Neural cell (in vitro differentiated cells): ENCODE data around the gene ACAN. TPM values are rescaled to one million over a fixed set of nuclear protein-coding genes. Genes with fewer than 3 reads are reported as not detected.

Experiments
- H2AFZ ChIP-seq: fragments of 200-600, 300-800 bp; sonication (generic), shearing (Covaris generic); 2 replicates; pipeline ENCODE4 v1.6.0; 2014; ENCODE audit warnings: low read depth, mild to moderate bottlenecking, antibody characterized with exemption, low read length, moderate library complexity
- H3F3A ChIP-seq: fragments of 200-600 bp; shearing (Covaris generic); 2 replicates; pipeline ENCODE4 v1.6.1; 2016; ENCODE audit warnings: mild to moderate bottlenecking, moderate library complexity, mixed read lengths, antibody characterized with exemption, low read length; ENCODE audit not compliant: insufficient read depth, poor library complexity, severe bottlenecking
- H3K27ac ChIP-seq: fragments of 200-600, 300-800 bp; sonication (generic), shearing (Covaris generic); 2 replicates; pipeline ENCODE4 v1.5.1; 2014; ENCODE audit warnings: mild to moderate bottlenecking, low read length, moderate library complexity
- H3K27me3 ChIP-seq: fragments of 300-800, 200-600 bp; sonication (generic), shearing (Covaris generic); 2 replicates; pipeline ENCODE4 v1.6.0; 2014; ENCODE audit warnings: mild to moderate bottlenecking, low read depth, low read length, moderate library complexity; ENCODE audit not compliant: insufficient read depth
- H3K36me3 ChIP-seq: fragments of 300-800, 200-600 bp; sonication (generic), shearing (Covaris generic); 2 replicates; pipeline ENCODE4 v1.5.1; 2014; ENCODE audit warnings: mild to moderate bottlenecking, antibody characterized with exemption, low read length, moderate library complexity; ENCODE audit not compliant: insufficient read depth
- H3K4me2 ChIP-seq: fragments of 300-800, 200-600 bp; sonication (generic), shearing (Covaris generic); 2 replicates; pipeline ENCODE4 v1.6.0; 2014; ENCODE audit warnings: mild to moderate bottlenecking, low read length
- H3K4me3 ChIP-seq: fragments of 300-800, 200-600 bp; sonication (generic), shearing (Covaris generic); 2 replicates; pipeline ENCODE4 v1.5.1; 2014; ENCODE audit warnings: mild to moderate bottlenecking, low read length, moderate library complexity
- H3K79me2 ChIP-seq: fragments of 200-600 bp; shearing (Covaris generic); replicated peaks from 2 replicates; pipeline ENCODE4 v1.6.0; 2014; ENCODE audit warnings: mild to moderate bottlenecking, low read length, moderate library complexity; ENCODE audit not compliant: insufficient read depth
- H3K9ac ChIP-seq: fragments of 300-800, 200-600 bp; sonication (generic), shearing (Covaris generic); 2 replicates; pipeline ENCODE4 v1.6.1; 2016; ENCODE audit warnings: mild to moderate bottlenecking, low read length, mixed read lengths
- H3K9me2 ChIP-seq: fragments of 200-600 bp; shearing (Covaris generic); 2 replicates; pipeline ENCODE4 v1.6.1; 2016; ENCODE audit warnings: mild to moderate bottlenecking, low read length, mixed read lengths; ENCODE audit not compliant: insufficient read depth
- H3K9me3 ChIP-seq: fragments of 200-600, 300-800 bp; sonication (generic), shearing (Covaris generic); 2 replicates; pipeline ENCODE4 v1.6.1; 2016; ENCODE audit warnings: mild to moderate bottlenecking, mixed run types, low read length, moderate library complexity, mixed read lengths
- H4K20me1 ChIP-seq: fragments of 200-600 bp; shearing (Covaris generic); 2 replicates; pipeline ENCODE4 v1.6.1; 2016; ENCODE audit warnings: mild to moderate bottlenecking, mixed run types; ENCODE audit not compliant: insufficient read depth
- CTCF ChIP-seq: fragments of 450-650 bp; IDR thresholded peaks from 2 replicates; pipeline ENCODE4 v1.5.1; 2014; ENCODE audit warnings: antibody characterized with exemption, mild to moderate bottlenecking, moderate library complexity; ENCODE audit not compliant: poor library complexity, severe bottlenecking
- EP300 ChIP-seq: fragments of 450-650 bp; conservative IDR thresholded peaks from 2 replicates; pipeline ENCODE4 v1.6.1; 2014; ENCODE audit warnings: antibody characterized with exemption, mild to moderate bottlenecking, moderate library complexity; ENCODE audit not compliant: poor library complexity, severe bottlenecking
- EZH2 ChIP-seq: fragments of 200-600, 300-800 bp; shearing (Covaris generic), sonication (generic); IDR thresholded peaks from 2 replicates; pipeline ENCODE4 v1.6.1; 2014; ENCODE audit warnings: antibody characterized with exemption, low read length, borderline replicate concordance, mild to moderate bottlenecking; ENCODE audit not compliant: insufficient read depth, poor library complexity, severe bottlenecking
- MXI1 ChIP-seq: fragments of 450-650 bp; conservative IDR thresholded peaks from 2 replicates; pipeline ENCODE4 v1.6.1; 2014; ENCODE audit warnings: antibody characterized with exemption, mild to moderate bottlenecking; ENCODE audit not compliant: poor library complexity, severe bottlenecking
- POLR2AphosphoS5 ChIP-seq: IDR thresholded peaks from 2 replicates; pipeline ENCODE4 v1.6.1; 2012
- RAD21 ChIP-seq: fragments of 450-650 bp; conservative IDR thresholded peaks from 2 replicates; pipeline ENCODE4 v1.6.1; 2014; ENCODE audit warnings: antibody characterized with exemption, mild to moderate bottlenecking, moderate library complexity
- REST ChIP-seq: IDR thresholded peaks from 2 replicates; pipeline ENCODE4 v1.6.1; 2012; ENCODE audit warnings: borderline replicate concordance
- SMC3 ChIP-seq: fragments of 450-650 bp; conservative IDR thresholded peaks from 2 replicates; pipeline ENCODE4 v1.6.1; 2014; ENCODE audit warnings: antibody characterized with exemption, mild to moderate bottlenecking, moderate library complexity; ENCODE audit not compliant: poor library complexity
- TAF1 ChIP-seq: IDR thresholded peaks from 2 replicates; pipeline ENCODE4 v1.6.1; 2012; ENCODE audit warnings: low read depth
- polyA plus RNA-seq: library from polyadenylated mRNA; depleted of rRNA; stranded (reverse); fragments of >200 nt; gene quantifications from 2 replicates; pipeline ENCODE4 v1.2.3, GENCODE V29; 2014

Gene ACAN
- polyA plus RNA-seq, 1 donor from 2014 or later: not detected

DNA sequence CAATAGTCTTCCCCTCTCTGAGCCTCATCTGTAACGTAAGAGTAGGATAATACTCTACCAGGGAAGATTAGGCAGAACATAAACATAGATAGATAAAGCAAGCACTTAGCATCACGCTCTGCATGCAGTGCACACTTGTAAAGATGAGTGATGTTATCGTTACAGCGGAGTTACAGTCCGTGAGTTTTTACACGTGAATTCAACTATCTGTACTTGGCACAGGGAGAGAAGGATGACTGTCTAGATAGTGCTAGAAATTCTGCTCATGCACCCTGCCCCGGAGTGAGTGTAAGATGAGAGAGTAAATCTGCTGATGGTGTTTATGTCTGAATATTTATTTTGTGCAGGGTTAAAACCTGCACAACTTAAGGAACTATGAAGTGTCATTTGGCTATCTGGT, 56.3 kb downstream of the ACAN start:
- no peak overlapping the region for H3K27ac ChIP-seq

GRCh38 chr15:88860212-88860611, 57.0 kb downstream of the ACAN start:
- Histone ChIP-seq H3K9ac (no peak overlapping the region), H3K27me3 (no peaks in the 10 kb centered on the region), H3K9me3 (no peaks in the 10 kb centered on the region), H3K27ac (no peak overlapping the region), H2AFZ (no peak overlapping the region), H3K79me2 (no peaks in the 10 kb centered on the region), H3K4me3 (no peak overlapping the region), H3K36me3 (no peaks in the 10 kb centered on the region), H3K9me2 (no peaks in the 10 kb centered on the region), H3F3A (no peaks in the 10 kb centered on the region), H4K20me1 (no peaks in the 10 kb centered on the region), H3K4me2 (no peak overlapping the region)
- no peak for TF ChIP-seq POLR2AphosphoS5

More for the DNA sequence above, 56.3 kb downstream of the ACAN start:
- Histone ChIP-seq H3K27me3 (no peaks in the 10 kb centered on the region), H3K4me2 (no peak overlapping the region), H3K9me3 (no peaks in the 10 kb centered on the region), H3K4me3 (no peak overlapping the region), H3K9ac (no peak overlapping the region), H2AFZ (no peak overlapping the region), H3K9me2 (no peaks in the 10 kb centered on the region), H3K79me2 (no peaks in the 10 kb centered on the region), H3F3A (no peaks in the 10 kb centered on the region), H3K36me3 (no peaks in the 10 kb centered on the region), H4K20me1 (no peaks in the 10 kb centered on the region)
- TF ChIP-seq TAF1 (no peak), REST (no peak), POLR2AphosphoS5 (no peak), MXI1 (no peak), EZH2 (no peak), RAD21 (no peak), SMC3 (no peak), EP300 (no peak), CTCF (no peak)

DNA sequence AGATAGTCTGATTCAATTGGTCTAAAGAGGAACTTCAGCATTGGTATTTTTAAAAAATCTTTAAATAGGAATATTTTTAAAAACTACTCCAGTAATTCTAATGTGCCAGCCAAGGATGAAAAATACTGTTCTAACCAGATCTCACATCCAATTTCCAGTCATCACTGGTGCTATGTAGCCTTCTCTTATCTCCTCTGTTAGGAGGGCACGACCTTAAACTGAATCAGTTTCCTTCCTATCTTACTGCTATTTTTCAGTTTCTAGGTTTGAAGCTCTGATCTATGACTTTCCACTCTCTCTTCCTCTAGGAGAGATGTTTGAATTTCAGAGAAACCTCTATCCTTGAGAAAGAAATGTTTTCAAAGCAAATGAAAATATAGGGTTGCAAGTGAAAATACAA, 60.2 kb downstream of the ACAN start:
- Histone ChIP-seq H3K9ac (no peak overlapping the region), H3K27me3 (no peaks in the 10 kb centered on the region), H3F3A (no peaks in the 10 kb centered on the region), H2AFZ (no peak overlapping the region), H3K9me3 (no peaks in the 10 kb centered on the region), H3K36me3 (no peaks in the 10 kb centered on the region), H4K20me1 (no peaks in the 10 kb centered on the region), H3K4me2 (no peak overlapping the region), H3K9me2 (no peaks in the 10 kb centered on the region), H3K4me3 (no peak overlapping the region), H3K27ac (no peak overlapping the region), H3K79me2 (no peaks in the 10 kb centered on the region)
- TF ChIP-seq EZH2: no peak
